Measurements from ENCODE around the gene RPS26.
A peak's percentile ranks its signal among the peaks of the same experiment; 100 is the strongest.

The RPS26 gene

GRCh38 chr12:56078931-56079722 lies 37.4 kb downstream of the RPS26 start:
- peak; percentile 88 for DNase-seq

- peak; percentile 90 for DNase-seq
These were observed 38.2 kb downstream of the RPS26 start, which contains the start of gene ERBB3 for GRCh38 chr12:56079723-56080555. ERBB3 (plus strand) TSS chr12:56080165; CDS start chr12:56080301, 136 bp downstream.

GRCh38 chr12:56080556-56081138 lies 38.9 kb downstream of the RPS26 start:
- DNase-seq = no peak

GRCh38 chr12:56081393-56082347 lies 40.0 kb downstream of the RPS26 start:
- no peak for DNase-seq

- no peak for DNase-seq
These were observed 40.7 kb downstream of the RPS26 start for GRCh38 chr12:56082382-56082781.

GRCh38 chr12:56082967-56083366 lies 41.2 kb downstream of the RPS26 start:
- DNase-seq = no peak

- DNase-seq = peak; percentile 33
These were observed 43.3 kb downstream of the RPS26 start for GRCh38 chr12:56084958-56085543.

GRCh38 chr12:56086096-56086495 lies 44.4 kb downstream of the RPS26 start:
- DNase-seq = no peak

- DNase-seq = no peak
These were observed 44.9 kb downstream of the RPS26 start for GRCh38 chr12:56086608-56087007.

GRCh38 chr12:56087220-56087619 lies 45.5 kb downstream of the RPS26 start:
- no peak for DNase-seq
